Hepatocyte (in vitro differentiated cells): Measurements from ENCODE around the gene HOXD11. TPM values are rescaled to one million over a fixed set of nuclear protein-coding genes. Genes with fewer than 3 reads are reported as not detected.

Source experiments
- DNase-seq: peaks from one replicate; pipeline ENCODE4 v3.0.0-alpha.2; 2016; ENCODE audit warnings: low spot score
- H2AFZ ChIP-seq: fragments of 200-600 bp; sonication (generic); 2 replicates; pipeline ENCODE4 v1.6.0; 2016; ENCODE audit warnings: antibody characterized with exemption, mild to moderate bottlenecking
- H3K27ac ChIP-seq: fragments of 200-600 bp; sonication (generic); 2 replicates; pipeline ENCODE4 v1.5.1; 2016; ENCODE audit warnings: mild to moderate bottlenecking
- H3K27me3 ChIP-seq: fragments of 200-600 bp; sonication (generic); 2 replicates; pipeline ENCODE4 v1.6.1; 2016
- H3K36me3 ChIP-seq: fragments of 200-600 bp; sonication (generic); replicated peaks from 2 replicates; pipeline ENCODE4 v1.5.1; 2016; ENCODE audit warnings: low read depth; ENCODE audit not compliant: insufficient read depth
- H3K4me1 ChIP-seq: fragments of 200-600 bp; sonication (generic); 2 replicates; pipeline ENCODE4 v1.5.1; 2016; ENCODE audit warnings: mild to moderate bottlenecking, moderate library complexity; ENCODE audit not compliant: insufficient read depth
- H3K4me2 ChIP-seq: fragments of 200-600 bp; sonication (generic); 2 replicates; pipeline ENCODE4 v1.6.0; 2016
- H3K4me3 ChIP-seq: fragments of 200-600 bp; sonication (generic); 2 replicates; pipeline ENCODE4 v1.5.1; 2016; ENCODE audit warnings: mild to moderate bottlenecking
- H3K79me2 ChIP-seq: fragments of 200-600 bp; sonication (generic); 2 replicates; pipeline ENCODE4 v1.6.0; 2017; ENCODE audit warnings: mild to moderate bottlenecking
- H3K9me2 ChIP-seq: fragments of 200-600 bp; sonication (generic); replicated peaks from 2 replicates; pipeline ENCODE4 v1.6.0; 2017; ENCODE audit warnings: mild to moderate bottlenecking; ENCODE audit not compliant: insufficient read depth
- H3K9me3 ChIP-seq: fragments of 200-600 bp; sonication (generic); 2 replicates; pipeline ENCODE4 v1.5.1; 2016; ENCODE audit warnings: low read depth, mild to moderate bottlenecking
- H4K20me1 ChIP-seq: fragments of 200-600 bp; sonication (generic); 2 replicates; pipeline ENCODE4 v1.6.0; 2016; ENCODE audit warnings: mild to moderate bottlenecking; ENCODE audit not compliant: insufficient read depth, poor library complexity, severe bottlenecking
- CTCF ChIP-seq: fragments of 200-600 bp; sonication (generic); IDR thresholded peaks from 2 replicates; pipeline ENCODE4 v1.5.1; 2016; ENCODE audit warnings: antibody characterized with exemption, mild to moderate bottlenecking; ENCODE audit not compliant: poor library complexity
- EZH2 ChIP-seq: fragments of 200-600 bp; sonication (generic); IDR thresholded peaks from 2 replicates; pipeline ENCODE4 v1.6.1; 2016; ENCODE audit warnings: antibody characterized with exemption, mild to moderate bottlenecking, borderline replicate concordance
- EZH2phosphoT487 ChIP-seq: fragments of 200-600 bp; sonication (generic); IDR thresholded peaks from one replicate; pipeline ENCODE4 v1.6.1; 2018; ENCODE audit warnings: antibody characterized with exemption, mild to moderate bottlenecking, low read depth, moderate library complexity; ENCODE audit not compliant: unreplicated experiment, severe bottlenecking
- WGBS: methylation state at CpG from one replicate; pipeline ENCODE4 v1.1.6; 2016; ENCODE audit warnings: low lambda C conversion rate; ENCODE audit errors: missing lambda C conversion rate; 5-methylcytosine and 5-hydroxymethylcytosine counted together
- polyA plus RNA-seq: library from polyadenylated mRNA; unstranded; fragments of >200 nt; fragmentation: Nextera tagmentation; extraction: Ambion mirVana; gene quantifications from 2 replicates; pipeline ENCODE4 v1.2.1, GENCODE V29; 2016
- total RNA-seq: library from RNA; depleted of rRNA; stranded (reverse); fragments of >200 nt; gene quantifications from 2 replicates; pipeline ENCODE4 v1.2.3, GENCODE V29; 2014

HOXD11 gene
- total and polyA plus RNA-seq, 2 experiments from 2014 or later: 6.3 to 9.9 TPM

DNA sequence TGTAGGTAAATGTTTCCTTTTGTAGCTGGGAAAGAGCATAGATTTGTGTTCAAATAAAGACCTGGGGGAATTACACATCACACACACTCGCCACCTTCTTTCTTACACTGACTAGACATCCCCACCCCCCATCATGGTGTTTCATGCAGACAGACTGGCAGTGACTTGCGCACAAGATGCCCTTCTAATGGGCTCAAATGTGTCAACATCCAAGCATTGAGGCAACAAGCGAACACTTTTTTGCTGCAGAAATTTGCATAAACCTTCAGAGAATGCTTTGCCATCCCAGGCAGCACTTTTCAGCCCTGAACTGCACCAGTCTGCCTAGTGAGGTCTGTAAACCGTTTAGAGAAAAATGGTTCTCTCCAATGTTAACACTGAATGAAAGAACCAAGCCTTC is 27.0 kb downstream of the HOXD11 start:
- Histone ChIP-seq H2AFZ (no peak overlapping the region), H3K27ac (no peak overlapping the region), H3K4me3 (no peak overlapping the region), H3K9me2 (no peaks in the 10 kb centered on the region), H3K79me2 (no peaks in the 10 kb centered on the region), H3K4me2 (no peak overlapping the region), H3K4me1 (peaks cover 12% of the 10 kb centered on the region), H4K20me1 (no peaks in the 10 kb centered on the region), H3K9me3 (no peaks in the 10 kb centered on the region), H3K36me3 (no peaks in the 10 kb centered on the region), H3K27me3 (peaks cover 93% of the 10 kb centered on the region)
- WGBS: 33% methylated on average over 4 of the region's 4 CpGs
- DNase-seq: no peak
- TF ChIP-seq EZH2phosphoT487: no peak
- no peak for TF ChIP-seq EZH2

DNA sequence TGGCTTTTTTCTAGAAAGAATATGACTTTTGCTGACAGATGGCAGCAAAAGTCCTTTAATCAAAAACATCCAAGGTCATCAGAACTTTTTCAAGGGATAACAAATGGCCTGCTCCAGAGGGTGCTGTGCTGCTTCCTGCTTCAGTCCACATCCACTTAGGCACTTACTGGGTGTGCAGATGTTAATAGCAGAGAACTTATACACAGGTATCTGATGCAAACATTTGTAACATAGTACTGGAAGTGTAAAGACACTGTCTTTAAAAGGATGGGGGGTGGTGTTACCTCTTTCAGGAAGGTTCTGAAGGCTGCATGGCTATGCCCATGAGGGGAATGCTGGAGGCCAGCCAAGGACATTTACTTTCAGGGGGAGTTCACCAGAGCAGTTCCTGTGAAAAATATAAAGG is 28.0 kb downstream of the HOXD11 start:
- Histone ChIP-seq H3K27ac (no peak overlapping the region), H3K9me3 (no peaks in the 10 kb centered on the region), H2AFZ (no peak overlapping the region), H3K4me3 (no peak overlapping the region), H4K20me1 (no peaks in the 10 kb centered on the region), H3K79me2 (no peaks in the 10 kb centered on the region), H3K4me2 (no peak overlapping the region), H3K9me2 (no peaks in the 10 kb centered on the region), H3K27me3 (peaks cover 95% of the 10 kb centered on the region), H3K36me3 (no peaks in the 10 kb centered on the region), H3K4me1 (peaks cover 4% of the 10 kb centered on the region)
- no peak for DNase-seq
- TF ChIP-seq EZH2phosphoT487 (no peak), CTCF (no peak), EZH2 (no peak)

DNA sequence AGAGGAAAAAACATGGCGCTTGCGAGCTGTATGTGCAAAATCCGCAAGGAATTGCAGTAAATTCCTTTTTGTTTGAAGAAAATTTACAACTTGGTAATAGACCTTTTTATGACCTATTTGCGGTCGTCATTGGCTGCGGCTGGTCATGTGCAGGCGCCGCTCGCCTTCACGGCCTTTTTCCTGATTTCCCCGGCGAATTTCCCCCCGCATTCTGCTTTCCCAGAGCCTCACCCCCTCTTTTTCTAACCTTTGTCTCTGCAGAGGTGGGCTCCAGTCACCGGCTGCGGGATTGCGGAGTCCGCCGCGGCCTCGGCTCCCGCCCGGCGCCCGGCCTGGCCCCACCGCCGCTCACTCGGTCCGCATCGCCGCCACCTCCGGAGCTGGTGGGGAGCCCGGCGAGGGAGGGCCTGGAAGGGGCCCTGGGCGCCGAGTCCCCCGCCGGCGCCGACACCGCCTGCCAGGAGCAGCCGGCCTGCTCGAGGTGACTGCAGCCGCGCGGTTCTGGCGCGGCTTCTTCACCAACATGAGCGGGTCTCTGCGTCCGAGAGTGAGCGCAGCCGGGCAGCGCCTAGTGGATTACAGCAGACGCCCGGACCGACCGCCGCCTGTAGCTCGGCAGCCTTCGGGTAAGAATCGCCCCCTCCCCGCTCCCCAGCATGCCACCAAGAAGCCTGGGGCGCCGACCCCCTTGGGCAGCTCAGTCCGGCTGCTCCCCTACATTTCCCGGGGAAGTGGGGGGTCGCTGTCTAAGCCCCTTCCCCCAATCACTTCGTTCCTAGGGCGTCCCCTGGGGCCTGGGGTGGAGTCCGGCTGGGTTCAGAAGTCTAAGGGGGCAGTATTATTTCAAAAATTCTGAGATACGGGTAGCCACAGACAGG is 29.5 kb downstream of the HOXD11 start:
- peak overlapping the region; percentile 67 for H3K4me3 ChIP-seq
- H4K20me1 ChIP-seq: no peaks in the 10 kb centered on the region
- peaks cover 94% of the 10 kb centered on the region for H3K27me3 ChIP-seq
- TF ChIP-seq CTCF: no peak
- peak; percentile 30 for TF ChIP-seq EZH2
- TF ChIP-seq EZH2phosphoT487: no peak
- H3K9me2 ChIP-seq: no peaks in the 10 kb centered on the region
- peak; percentile 54 for DNase-seq
- peak overlapping the region; percentile 68 for H2AFZ ChIP-seq
- no peaks in the 10 kb centered on the region for H3K9me3 ChIP-seq
- 3% methylated on average over 50 of the region's 71 CpGs for WGBS
- H3K27ac ChIP-seq: no peak overlapping the region
- H3K79me2 ChIP-seq: no peaks in the 10 kb centered on the region
- H3K36me3 ChIP-seq: no peaks in the 10 kb centered on the region
- H3K4me1 ChIP-seq: peaks cover 8% of the 10 kb centered on the region
- peak overlapping the region; percentile 93 for H3K4me2 ChIP-seq

GRCh38 chr2:176137252-176137580 is 30.1 kb downstream of the HOXD11 start:
- Histone ChIP-seq H4K20me1 (no peaks in the 10 kb centered on the region), H3K27me3 (peaks cover 94% of the 10 kb centered on the region), H3K4me3 (peak overlapping the region; percentile 67), H3K9me2 (no peaks in the 10 kb centered on the region), H3K79me2 (no peaks in the 10 kb centered on the region), H3K27ac (no peak overlapping the region), H3K36me3 (no peaks in the 10 kb centered on the region), H3K9me3 (no peaks in the 10 kb centered on the region), H3K4me2 (peak overlapping the region; percentile 93), H2AFZ (no peak overlapping the region), H3K4me1 (peaks cover 8% of the 10 kb centered on the region)
- WGBS: 35% methylated on average over 2 of the region's 2 CpGs
- no peak for DNase-seq
- no peak for TF ChIP-seq CTCF
- no peak for TF ChIP-seq EZH2
- no peak for TF ChIP-seq EZH2phosphoT487
